HG02885 (cell line): Measurements from ENCODE around the gene TBL1XR1.
A peak's percentile ranks its signal among the peaks of the same experiment; 100 is the strongest.

Experiments used
- ATAC-seq: cut with Tn5 transposase; IDR thresholded peaks from one replicate; pipeline ENCODE4 v1.9.1; 2021; ENCODE audit warnings: mild to moderate bottlenecking; ENCODE audit not compliant: unreplicated experiment, poor library complexity

Gene TBL1XR1

GRCh38 chr3:177071496-177072156, 125.7 kb downstream of the TBL1XR1 start:
- ATAC-seq = no peak

GRCh38 chr3:177069514-177070329, 127.6 kb downstream of the TBL1XR1 start:
- ATAC-seq = no peak

- ATAC-seq = no peak
Observed at GRCh38 chr3:177068967-177069366, 128.3 kb downstream of the TBL1XR1 start.

GRCh38 chr3:177066068-177066467, 131.2 kb downstream of the TBL1XR1 start:
- ATAC-seq = no peak

- ATAC-seq = no peak
Observed at GRCh38 chr3:177065285-177066033, 131.8 kb downstream of the TBL1XR1 start.

- no peak for ATAC-seq
Observed at GRCh38 chr3:177062052-177062732, 135.1 kb downstream of the TBL1XR1 start.

- ATAC-seq = no peak
Observed at GRCh38 chr3:177061369-177061768, 135.9 kb downstream of the TBL1XR1 start.

GRCh38 chr3:177060492-177060891, 136.8 kb downstream of the TBL1XR1 start:
- no peak for ATAC-seq

- no peak for ATAC-seq
Observed at GRCh38 chr3:177058648-177059047, 138.6 kb downstream of the TBL1XR1 start.

- ATAC-seq = peak; percentile 94
Observed at GRCh38 chr3:177057768-177058167, 139.5 kb downstream of the TBL1XR1 start.

- no peak for ATAC-seq
Observed at GRCh38 chr3:177056927-177057326, 140.4 kb downstream of the TBL1XR1 start.

- ATAC-seq = no peak
Observed at GRCh38 chr3:177055605-177056571, 141.4 kb downstream of the TBL1XR1 start.

GRCh38 chr3:177053107-177053506, 144.2 kb downstream of the TBL1XR1 start:
- ATAC-seq = no peak

- no peak for ATAC-seq
Observed at GRCh38 chr3:177051411-177051810, 145.9 kb downstream of the TBL1XR1 start.

- peak; percentile 66 for ATAC-seq
Observed at GRCh38 chr3:177050501-177051237, 146.6 kb downstream of the TBL1XR1 start.

- no peak for ATAC-seq
Observed at GRCh38 chr3:177045767-177046166, 151.5 kb downstream of the TBL1XR1 start.

- no peak for ATAC-seq
Observed at GRCh38 chr3:177045222-177045621, 152.1 kb downstream of the TBL1XR1 start.

- no peak for ATAC-seq
Observed at GRCh38 chr3:177041730-177042551, 155.3 kb downstream of the TBL1XR1 start.
